A549 (cell line): ENCODE measurements around the gene CNTN2. TPM values are rescaled to one million over a fixed set of nuclear protein-coding genes. Genes with fewer than 3 reads are reported as not detected.

Experiments used
- ATAC-seq, 2 experiments: fragments of 200-7000 bp in 1 of 2; fragments of >200 bp in 1 of 2; cut with Nextera tagmentation in 1 of 2; cut with Tn5 transposase in 1 of 2; 3 replicates each; pipeline versions ENCODE4 v1.8.0 to v1.9.1; 2018 to 2020; ENCODE audit warnings: mild to moderate bottlenecking in 1 of 2, moderate library complexity in 1 of 2
- CTCF ChIA-PET: fragments of 300-600 bp; sonication (Branson Sonifier 250); formaldehyde crosslinking; extraction: SDS; loops from one replicate; lab custom pipeline; 2021; ENCODE audit warnings: antibody characterized with exemption, inconsistent platforms; lab: Yijun Ruan, JAX
- POLR2A ChIA-PET: fragments of 350-600 bp; formaldehyde crosslinking; extraction: SDS; loops from one replicate; lab custom pipeline; 2021; ENCODE audit warnings: antibody characterized with exemption, inconsistent platforms; lab: Yijun Ruan, JAX
- DNase-seq, 2 experiments: peaks; one replicate each; pipeline versions ENCODE4 v3.0.0 to v3.0.0-alpha.2; 2011 to 2016; ENCODE audit warnings: low read depth in 1 of 2, low spot score in 1 of 2
- FAIRE-seq: peaks from 2 replicates; lab custom pipeline; 2011; peaks lifted over from hg19 to GRCh38; lab: Jason Lieb, UNC
- H3K27ac ChIP-seq, 2 experiments: fragments of >200 bp; sonication (Bioruptor Twin); formaldehyde crosslinking; 3 replicates each; pipeline ENCODE4 v1.5.1; 2016 to 2017
- H3K4me1 ChIP-seq: fragments of >200 bp; sonication (Bioruptor Twin); formaldehyde crosslinking; 3 replicates; pipeline ENCODE4 v1.6.1; 2016
- H3K4me2 ChIP-seq: fragments of >200 bp; sonication (Bioruptor Twin); formaldehyde crosslinking; 3 replicates; pipeline ENCODE4 v1.6.1; 2016
- H3K4me3 ChIP-seq: fragments of >200 bp; sonication (Bioruptor Twin); formaldehyde crosslinking; 3 replicates; pipeline ENCODE4 v1.5.1; 2016
- H3K9me3 ChIP-seq: fragments of >200 bp; sonication (Bioruptor Twin); formaldehyde crosslinking; 3 replicates; pipeline ENCODE4 v1.6.1; 2016
- CHD2 ChIP-seq: fragments of 150-350 bp; IDR thresholded peaks from 2 replicates; pipeline ENCODE4 v1.6.1; 2014; ENCODE audit warnings: low read length; ENCODE audit not compliant: partially characterized antibody
- CHD4 ChIP-seq: fragments of 200-600 bp; sonication (generic); IDR thresholded peaks from 2 replicates; pipeline ENCODE4 v1.6.1; 2016; ENCODE audit warnings: antibody characterized with exemption, mild to moderate bottlenecking, borderline replicate concordance
- EHF ChIP-seq: fragments of 250-450 bp; sonication (Bioruptor Pico); IDR thresholded peaks from 2 replicates; pipeline ENCODE4 v1.5.0; 2020; ENCODE audit warnings: mild to moderate bottlenecking
- ESRRA ChIP-seq: fragments of 150-350 bp; IDR thresholded peaks from 2 replicates; pipeline ENCODE4 v1.6.1; 2014; ENCODE audit warnings: mild to moderate bottlenecking, low read length, borderline replicate concordance
- FOSL2 ChIP-seq, 2 experiments: fragments of 450-650 bp in 1 of 2; fragments of >200 bp in 1 of 2; sonication (Bioruptor Twin) in 1 of 2; formaldehyde crosslinking; IDR thresholded peaks; 2 replicates each; pipeline versions ENCODE4 v1.5.0 to v1.6.1; 2016 to 2020; ENCODE audit warnings: mild to moderate bottlenecking in 1 of 2, moderate library complexity in 1 of 2
- GATA3 ChIP-seq: IDR thresholded peaks from 2 replicates; pipeline ENCODE4 v1.6.1; 2012; ENCODE audit warnings: borderline replicate concordance
- HEYL ChIP-seq: fragments of 250-450 bp; sonication (Bioruptor Pico); IDR thresholded peaks from 2 replicates; pipeline ENCODE4 v1.8.0; 2021; ENCODE audit warnings: mild to moderate bottlenecking, moderate library complexity
- HOXB5 ChIP-seq: fragments of 250-450 bp; sonication (Bioruptor Pico); IDR thresholded peaks from 2 replicates; pipeline ENCODE4 v1.5.0; 2020; ENCODE audit warnings: mild to moderate bottlenecking, moderate library complexity
- POLR2A ChIP-seq: IDR thresholded peaks from 2 replicates; pipeline ENCODE4 v1.6.1; 2012; ENCODE audit warnings: mild to moderate bottlenecking, low read length
- RCOR1 ChIP-seq: fragments of 150-350 bp; IDR thresholded peaks from 2 replicates; pipeline ENCODE4 v1.6.1; 2014; ENCODE audit warnings: antibody characterized with exemption, low read length, low read depth
- SREBF2 ChIP-seq: fragments of 450-650 bp; IDR thresholded peaks from 2 replicates; pipeline ENCODE4 v1.6.1; 2014; ENCODE audit warnings: mild to moderate bottlenecking, moderate library complexity
- ZNF302 ChIP-seq: fragments of 250-450 bp; sonication (Bioruptor Pico); IDR thresholded peaks from 2 replicates; pipeline ENCODE4 v1.9.0; 2021; ENCODE audit warnings: inconsistent platforms, mild to moderate bottlenecking, moderate library complexity
- ZSCAN20 ChIP-seq: fragments of 250-450 bp; sonication (Bioruptor Pico); IDR thresholded peaks from 2 replicates; pipeline ENCODE4 v1.8.0; 2022; ENCODE audit warnings: mild to moderate bottlenecking, moderate library complexity
- WGBS: methylation state at CpG from one replicate; pipeline ENCODE4 v1.1.6; 2017; ENCODE audit errors: missing lambda C conversion rate; 5-methylcytosine and 5-hydroxymethylcytosine counted together
- polyA plus RNA-seq, 4 experiments: library from polyadenylated mRNA; depleted of rRNA in 3 of 4; stranded (reverse); fragments of >200 nt; fragmentation: RNase III in 1 of 4; extraction: RNeasy Plus Mini Kit Qiagen cat#74134 plus additional on column Dnase treatment in 1 of 4; gene quantifications; 2 replicates in 3 of 4; 3 replicates in 1 of 4; pipeline ENCODE4 v1.2.3, GENCODE V29; 2011 to 2017
- TF ChIP-seq, protein P1 (sequence below): fragments of 250-450 bp; sonication (Bioruptor Pico); IDR thresholded peaks from 2 replicates; pipeline ENCODE4 v1.5.0; 2021; ENCODE audit warnings: mild to moderate bottlenecking, moderate library complexity, borderline replicate concordance
- TF ChIP-seq, protein P2 (sequence below): fragments of 150-350 bp; IDR thresholded peaks from 2 replicates; pipeline ENCODE4 v1.6.1; 2014; ENCODE audit warnings: low read depth, mild to moderate bottlenecking, low read length
- TF ChIP-seq, protein P3 (sequence below): fragments of 250-450 bp; sonication (Bioruptor Pico); IDR thresholded peaks from 2 replicates; pipeline ENCODE4 v1.5.0; 2020; ENCODE audit warnings: low read depth, mild to moderate bottlenecking, moderate library complexity
- TF ChIP-seq, protein P4 (sequence below): fragments of 450-650 bp; IDR thresholded peaks from 2 replicates; pipeline ENCODE4 v1.6.1; 2014; ENCODE audit warnings: antibody characterized with exemption
- TF ChIP-seq, protein P5 (sequence below): fragments of 200-600 bp; sonication (generic); IDR thresholded peaks from 2 replicates; pipeline ENCODE4 v1.6.1; 2016; ENCODE audit warnings: antibody characterized with exemption, mild to moderate bottlenecking, moderate library complexity

CNTN2 gene
- polyA plus RNA-seq, 2 of the 4 experiments (the other 2 are of a cell fraction) = not detected

DNA sequence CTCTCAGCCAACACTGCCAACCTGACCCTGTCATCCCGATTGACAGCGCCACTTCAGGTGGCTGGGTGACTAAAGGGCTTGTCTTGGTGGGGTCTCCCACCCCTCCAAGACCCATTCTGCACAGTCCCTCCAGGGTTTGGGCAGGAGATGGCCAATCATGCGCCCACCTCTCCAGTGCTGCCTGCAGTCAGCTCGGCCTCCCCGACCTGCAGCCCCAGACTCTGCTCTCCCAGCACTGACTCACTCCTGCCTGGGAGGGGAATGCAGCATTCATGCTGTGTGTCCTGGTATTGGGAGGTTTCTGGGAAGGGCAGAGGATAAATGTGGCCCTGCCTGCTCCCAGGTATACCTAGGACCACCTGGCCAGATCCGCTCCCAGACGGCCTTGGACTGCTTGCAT lies 31.5 kb downstream of the CNTN2 start:
- Histone ChIP-seq H3K4me3 (no peak overlapping the region), H3K4me2 (no peak overlapping the region), H3K9me3 (no peaks in the 10 kb centered on the region), H3K27ac (no peak overlapping the region), H3K4me1 (no peaks in the 10 kb centered on the region)
- ATAC-seq (no peak), FAIRE-seq (no peak), DNase-seq (no peak)
- TF ChIP-seq HEYL (CRISPR knock-in tag) (no peak), RCOR1 (no peak), FOSL2 (IDR thresholded peaks at IDR 0.05) (no peak), FOSL2 (CRISPR knock-in tag; IDR thresholded peaks at IDR 0.05) (no peak), ESRRA (no peak), ZNF302 (no peak), CHD2 (no peak), POLR2A (no peak), EHF (no peak), GATA3 (no peak), CHD4 (no peak), HOXB5 (CRISPR knock-in tag) (no peak), SREBF2 (no peak), ZSCAN20 (no peak)
- TF ChIP-seq, protein P1, sequence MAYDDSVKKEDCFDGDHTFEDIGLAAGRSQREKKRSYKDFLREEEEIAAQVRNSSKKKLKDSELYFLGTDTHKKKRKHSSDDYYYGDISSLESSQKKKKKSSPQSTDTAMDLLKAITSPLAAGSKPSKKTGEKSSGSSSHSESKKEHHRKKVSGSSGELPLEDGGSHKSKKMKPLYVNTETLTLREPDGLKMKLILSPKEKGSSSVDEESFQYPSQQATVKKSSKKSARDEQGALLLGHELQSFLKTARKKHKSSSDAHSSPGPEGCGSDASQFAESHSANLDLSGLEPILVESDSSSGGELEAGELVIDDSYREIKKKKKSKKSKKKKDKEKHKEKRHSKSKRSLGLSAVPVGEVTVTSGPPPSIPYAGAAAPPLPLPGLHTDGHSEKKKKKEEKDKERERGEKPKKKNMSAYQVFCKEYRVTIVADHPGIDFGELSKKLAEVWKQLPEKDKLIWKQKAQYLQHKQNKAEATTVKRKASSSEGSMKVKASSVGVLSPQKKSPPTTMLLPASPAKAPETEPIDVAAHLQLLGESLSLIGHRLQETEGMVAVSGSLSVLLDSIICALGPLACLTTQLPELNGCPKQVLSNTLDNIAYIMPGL (CRISPR knock-in tag) = no peak
- TF ChIP-seq, protein P2, sequence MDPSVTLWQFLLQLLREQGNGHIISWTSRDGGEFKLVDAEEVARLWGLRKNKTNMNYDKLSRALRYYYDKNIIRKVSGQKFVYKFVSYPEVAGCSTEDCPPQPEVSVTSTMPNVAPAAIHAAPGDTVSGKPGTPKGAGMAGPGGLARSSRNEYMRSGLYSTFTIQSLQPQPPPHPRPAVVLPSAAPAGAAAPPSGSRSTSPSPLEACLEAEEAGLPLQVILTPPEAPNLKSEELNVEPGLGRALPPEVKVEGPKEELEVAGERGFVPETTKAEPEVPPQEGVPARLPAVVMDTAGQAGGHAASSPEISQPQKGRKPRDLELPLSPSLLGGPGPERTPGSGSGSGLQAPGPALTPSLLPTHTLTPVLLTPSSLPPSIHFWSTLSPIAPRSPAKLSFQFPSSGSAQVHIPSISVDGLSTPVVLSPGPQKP = no peak
- TF ChIP-seq, protein P3, sequence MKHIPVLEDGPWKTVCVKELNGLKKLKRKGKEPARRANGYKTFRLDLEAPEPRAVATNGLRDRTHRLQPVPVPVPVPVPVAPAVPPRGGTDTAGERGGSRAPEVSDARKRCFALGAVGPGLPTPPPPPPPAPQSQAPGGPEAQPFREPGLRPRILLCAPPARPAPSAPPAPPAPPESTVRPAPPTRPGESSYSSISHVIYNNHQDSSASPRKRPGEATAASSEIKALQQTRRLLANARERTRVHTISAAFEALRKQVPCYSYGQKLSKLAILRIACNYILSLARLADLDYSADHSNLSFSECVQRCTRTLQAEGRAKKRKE (CRISPR knock-in tag) = no peak
- TF ChIP-seq, protein P4, sequence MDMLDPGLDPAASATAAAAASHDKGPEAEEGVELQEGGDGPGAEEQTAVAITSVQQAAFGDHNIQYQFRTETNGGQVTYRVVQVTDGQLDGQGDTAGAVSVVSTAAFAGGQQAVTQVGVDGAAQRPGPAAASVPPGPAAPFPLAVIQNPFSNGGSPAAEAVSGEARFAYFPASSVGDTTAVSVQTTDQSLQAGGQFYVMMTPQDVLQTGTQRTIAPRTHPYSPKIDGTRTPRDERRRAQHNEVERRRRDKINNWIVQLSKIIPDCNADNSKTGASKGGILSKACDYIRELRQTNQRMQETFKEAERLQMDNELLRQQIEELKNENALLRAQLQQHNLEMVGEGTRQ = no peak
- TF ChIP-seq, protein P5, sequence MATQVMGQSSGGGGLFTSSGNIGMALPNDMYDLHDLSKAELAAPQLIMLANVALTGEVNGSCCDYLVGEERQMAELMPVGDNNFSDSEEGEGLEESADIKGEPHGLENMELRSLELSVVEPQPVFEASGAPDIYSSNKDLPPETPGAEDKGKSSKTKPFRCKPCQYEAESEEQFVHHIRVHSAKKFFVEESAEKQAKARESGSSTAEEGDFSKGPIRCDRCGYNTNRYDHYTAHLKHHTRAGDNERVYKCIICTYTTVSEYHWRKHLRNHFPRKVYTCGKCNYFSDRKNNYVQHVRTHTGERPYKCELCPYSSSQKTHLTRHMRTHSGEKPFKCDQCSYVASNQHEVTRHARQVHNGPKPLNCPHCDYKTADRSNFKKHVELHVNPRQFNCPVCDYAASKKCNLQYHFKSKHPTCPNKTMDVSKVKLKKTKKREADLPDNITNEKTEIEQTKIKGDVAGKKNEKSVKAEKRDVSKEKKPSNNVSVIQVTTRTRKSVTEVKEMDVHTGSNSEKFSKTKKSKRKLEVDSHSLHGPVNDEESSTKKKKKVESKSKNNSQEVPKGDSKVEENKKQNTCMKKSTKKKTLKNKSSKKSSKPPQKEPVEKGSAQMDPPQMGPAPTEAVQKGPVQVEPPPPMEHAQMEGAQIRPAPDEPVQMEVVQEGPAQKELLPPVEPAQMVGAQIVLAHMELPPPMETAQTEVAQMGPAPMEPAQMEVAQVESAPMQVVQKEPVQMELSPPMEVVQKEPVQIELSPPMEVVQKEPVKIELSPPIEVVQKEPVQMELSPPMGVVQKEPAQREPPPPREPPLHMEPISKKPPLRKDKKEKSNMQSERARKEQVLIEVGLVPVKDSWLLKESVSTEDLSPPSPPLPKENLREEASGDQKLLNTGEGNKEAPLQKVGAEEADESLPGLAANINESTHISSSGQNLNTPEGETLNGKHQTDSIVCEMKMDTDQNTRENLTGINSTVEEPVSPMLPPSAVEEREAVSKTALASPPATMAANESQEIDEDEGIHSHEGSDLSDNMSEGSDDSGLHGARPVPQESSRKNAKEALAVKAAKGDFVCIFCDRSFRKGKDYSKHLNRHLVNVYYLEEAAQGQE = no peak
- CTCF ChIA-PET = interaction anchor here (0.6 to 15.7 kb wide), 8 partner anchors 9 to 945 kb away, joined by 3 to 134 read pairs (median 4); partner anchors contain the start of gene TMEM81
- POLR2A ChIA-PET = no interaction called here
- 92% methylated on average over 6 of the region's 7 CpGs for WGBS
